Activated T-cell treated with anti-CD3 and anti-CD28 coated beads for 1 hour (primary cell): Measurements from ENCODE around the gene PLAC1.

ENCODE experiments used
- DNase-seq: peaks from one replicate; pipeline ENCODE4 v3.0.0-alpha.2; 2020; ENCODE audit warnings: low read depth

The PLAC1 gene

GRCh38 chrX:134543288-134543687 is 115.0 kb downstream of the PLAC1 start:
- no peak for DNase-seq

DNA sequence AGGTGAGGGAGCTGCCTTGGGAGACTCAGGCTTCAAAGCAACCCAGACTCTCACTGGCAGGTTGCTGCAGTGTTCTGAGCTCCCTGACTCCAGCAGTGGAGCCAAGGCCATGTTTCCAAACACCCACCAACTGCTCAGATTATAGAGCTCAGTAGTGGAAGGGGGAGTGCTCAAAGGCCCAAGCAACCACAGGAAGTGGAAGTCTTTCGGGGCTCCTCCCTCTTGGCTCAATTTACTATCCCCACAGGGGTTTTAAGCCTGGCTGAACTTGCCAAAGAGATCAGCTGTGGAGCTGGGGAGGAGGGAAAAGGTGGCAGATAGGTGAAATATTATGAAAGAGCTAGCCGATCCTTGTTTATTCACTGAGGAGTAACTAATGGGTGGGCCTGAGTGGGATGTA is 115.8 kb downstream of the PLAC1 start:
- no peak for DNase-seq

DNA sequence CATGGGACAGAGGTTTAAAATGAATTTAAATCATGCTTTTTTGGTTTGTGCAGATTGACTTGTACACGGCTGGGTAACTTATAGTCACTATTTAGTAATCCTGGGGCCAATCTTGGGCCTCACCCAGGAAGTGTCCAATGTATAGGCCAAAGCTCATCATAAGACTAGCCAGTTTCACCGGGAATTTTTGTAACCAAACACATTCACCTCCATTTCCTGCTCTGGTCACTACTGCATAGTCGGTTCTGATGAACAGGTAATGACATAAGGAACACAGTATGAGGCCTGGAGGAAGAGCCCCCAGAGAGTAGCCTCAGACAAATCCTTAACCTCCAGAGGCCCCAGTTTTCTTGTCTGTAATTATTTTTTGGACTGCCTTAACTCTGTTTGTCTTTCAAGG is 116.4 kb downstream of the PLAC1 start:
- DNase-seq = no peak

GRCh38 chrX:134538316-134538715 is 120.0 kb downstream of the PLAC1 start:
- no peak for DNase-seq

GRCh38 chrX:134537179-134537955 is 120.9 kb downstream of the PLAC1 start:
- no peak for DNase-seq

DNA sequence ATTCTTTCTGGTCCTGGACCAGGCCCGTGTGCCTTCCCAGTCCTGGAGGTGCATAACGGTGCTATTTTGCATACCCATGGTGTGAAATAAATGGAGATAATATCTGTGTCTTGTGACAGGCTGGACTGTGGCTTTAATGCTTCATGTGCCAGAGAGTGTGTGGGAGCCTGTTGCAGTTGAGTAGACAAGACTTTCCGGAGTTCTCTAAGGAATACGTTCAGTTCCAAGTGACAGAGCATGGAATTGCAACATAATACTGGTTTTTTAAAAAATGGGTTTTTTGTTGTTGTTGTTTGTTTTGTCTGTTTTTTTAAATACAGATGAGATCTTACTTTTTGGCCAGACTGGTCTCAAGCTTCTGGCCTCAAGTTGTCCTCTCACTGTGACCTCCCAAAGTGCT is 124.3 kb downstream of the PLAC1 start:
- no peak for DNase-seq

GRCh38 chrX:134533352-134533751 is 124.9 kb downstream of the PLAC1 start:
- no peak for DNase-seq

GRCh38 chrX:134530845-134531244 is 127.4 kb downstream of the PLAC1 start:
- no peak for DNase-seq

DNA sequence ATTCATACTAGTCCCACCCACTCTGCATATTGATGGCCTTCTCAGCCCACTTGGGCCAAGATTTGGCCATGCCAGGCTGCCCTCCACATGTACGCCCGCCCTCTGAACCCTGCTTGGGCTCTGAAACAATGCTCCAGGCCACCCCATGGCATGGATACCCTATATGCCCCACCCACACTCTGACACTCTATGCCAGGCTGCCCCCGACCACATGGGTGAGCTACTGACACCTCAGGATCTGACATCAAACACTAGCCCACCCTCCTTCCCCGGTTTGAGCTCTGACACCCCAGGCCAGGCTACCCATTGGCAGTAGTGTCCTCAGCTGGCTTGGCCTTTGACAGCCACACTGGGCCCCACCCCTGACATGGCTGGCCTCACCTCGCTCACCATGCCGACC is 128.8 kb downstream of the PLAC1 start:
- DNase-seq = no peak

- DNase-seq = no peak
Observed at GRCh38 chrX:134528960-134529359, 129.3 kb downstream of the PLAC1 start.

- no peak for DNase-seq
Observed at GRCh38 chrX:134526399-134526798, 131.9 kb downstream of the PLAC1 start.

DNA sequence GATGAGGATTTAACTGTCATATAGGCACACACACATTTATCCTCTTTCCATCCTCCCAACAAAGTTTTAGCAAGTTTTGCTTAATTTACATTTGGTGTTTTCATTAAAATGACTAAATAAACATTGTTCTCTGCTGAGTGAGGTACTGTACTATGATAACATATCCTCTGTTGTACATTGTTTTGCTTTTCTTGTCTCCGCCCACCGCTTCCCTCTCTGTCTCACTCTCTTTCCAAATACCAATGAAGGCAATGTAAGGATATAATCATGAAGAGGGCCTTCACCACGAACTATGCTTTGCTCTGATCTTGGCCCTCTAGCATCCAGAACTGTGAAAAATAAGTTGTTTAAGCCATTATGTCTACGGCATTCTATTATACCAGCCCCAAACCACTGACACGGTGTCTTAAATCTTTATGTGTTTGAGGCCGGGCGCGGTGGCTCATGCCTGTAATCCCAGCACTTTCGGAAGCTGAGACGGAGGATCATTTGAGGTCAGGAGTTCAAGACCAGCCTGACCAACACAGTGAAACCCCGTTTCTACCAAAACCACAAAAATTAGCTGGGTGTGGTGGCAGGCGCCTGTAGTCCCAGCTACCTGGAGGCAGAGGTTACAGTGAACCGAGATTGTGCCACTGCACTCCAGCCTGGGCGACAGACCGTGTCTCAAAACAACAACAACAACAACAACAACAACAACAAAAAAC is 133.0 kb downstream of the PLAC1 start:
- DNase-seq = no peak

DNA sequence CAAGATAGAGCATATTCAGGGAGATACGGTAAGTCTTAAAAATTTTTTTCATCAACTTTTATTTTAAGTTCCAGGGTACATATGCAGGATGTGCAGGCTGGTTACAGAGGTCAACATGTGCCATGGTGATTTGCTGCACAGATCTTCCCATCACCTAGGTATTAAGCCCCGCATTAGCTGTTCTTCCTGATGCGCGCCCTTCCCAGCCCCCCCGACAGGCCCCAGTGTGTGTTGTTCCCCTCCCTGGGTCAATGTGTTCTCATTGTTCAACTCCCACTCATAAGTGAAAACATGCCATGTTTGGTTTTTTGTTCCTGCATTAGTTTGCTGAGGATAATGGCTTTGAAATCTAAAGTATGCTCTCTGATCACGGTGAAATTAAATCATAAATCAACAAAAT is 134.1 kb downstream of the PLAC1 start:
- DNase-seq = no peak

DNA sequence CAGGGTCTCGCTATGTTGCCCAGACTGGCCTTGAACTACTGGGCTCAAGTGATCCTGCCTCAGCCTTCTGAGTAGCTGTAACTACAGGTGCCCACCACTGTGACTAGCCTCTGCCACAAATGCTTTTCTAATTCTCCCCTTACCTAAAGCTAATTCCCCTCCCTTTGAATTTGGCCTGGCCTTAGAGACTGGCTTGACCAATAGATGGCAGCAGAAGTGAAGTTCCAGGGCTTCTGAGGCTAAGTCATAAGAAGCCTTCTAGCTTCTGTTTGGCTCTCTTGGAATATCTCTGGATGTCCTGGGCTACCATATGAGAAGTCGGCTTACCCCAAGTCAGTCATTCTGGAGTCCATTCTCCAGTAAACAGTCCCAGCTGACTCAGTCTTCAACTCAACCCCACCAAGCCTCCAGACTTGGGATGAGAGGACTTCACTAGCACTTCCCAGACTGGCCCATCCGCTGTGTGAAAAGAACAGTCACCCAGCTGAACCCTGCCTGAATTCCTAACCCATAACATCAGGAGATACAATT is 137.3 kb downstream of the PLAC1 start:
- no peak for DNase-seq
